Skeletal muscle cell (primary cell): Measurements from ENCODE around the gene MARCKS.

Experiments used
- DNase-seq: peaks from one replicate; pipeline ENCODE4 v3.0.0-alpha.2; 2010; ENCODE audit warnings: low read depth
- H3K4me3 ChIP-seq: 2 replicates; pipeline ENCODE4 v1.5.1; 2011; ENCODE audit warnings: low read depth, mild to moderate bottlenecking, control low read depth, low read length, moderate library complexity

MARCKS gene

GRCh38 chr6:113856625-113857555 is at the start of gene MARCKS:
TSS of gene MARCKS (plus strand) at chr6:113857345. CDS start at chr6:113857746, 401 bp downstream.
- H3K4me3 ChIP-seq = peak within 1 kb of the TSS; percentile 100
- DNase-seq = peak; percentile 83

GRCh38 chr6:113809826-113810225 is 47.3 kb upstream of the MARCKS start:
- no peak overlapping the region for H3K4me3 ChIP-seq
- DNase-seq = no peak

- peak; percentile 53 for DNase-seq
- H3K4me3 ChIP-seq = no peak overlapping the region
These were observed 44.0 kb upstream of the MARCKS start for GRCh38 chr6:113813142-113813541.

GRCh38 chr6:113818578-113818977 is 38.6 kb upstream of the MARCKS start:
- no peak for DNase-seq
- no peak overlapping the region for H3K4me3 ChIP-seq

- H3K4me3 ChIP-seq = no peak overlapping the region
- DNase-seq = no peak
These were observed 37.8 kb upstream of the MARCKS start for GRCh38 chr6:113819169-113819830.

GRCh38 chr6:113820761-113821160 is 36.4 kb upstream of the MARCKS start:
- DNase-seq = no peak
- no peak overlapping the region for H3K4me3 ChIP-seq

GRCh38 chr6:113821445-113821844 is 35.7 kb upstream of the MARCKS start:
- H3K4me3 ChIP-seq = no peak overlapping the region
- no peak for DNase-seq

GRCh38 chr6:113823916-113824315 is 33.2 kb upstream of the MARCKS start:
- no peak overlapping the region for H3K4me3 ChIP-seq
- no peak for DNase-seq

- DNase-seq = no peak
- H3K4me3 ChIP-seq = no peak overlapping the region
These were observed 32.7 kb upstream of the MARCKS start for GRCh38 chr6:113824411-113824810.

GRCh38 chr6:113824866-113825265 is 32.3 kb upstream of the MARCKS start:
- no peak for DNase-seq
- no peak overlapping the region for H3K4me3 ChIP-seq

GRCh38 chr6:113825781-113826180 is 31.4 kb upstream of the MARCKS start:
- DNase-seq = peak; percentile 68
- no peak overlapping the region for H3K4me3 ChIP-seq

GRCh38 chr6:113828984-113829695 is 28.0 kb upstream of the MARCKS start:
- no peak for DNase-seq
- no peak overlapping the region for H3K4me3 ChIP-seq

GRCh38 chr6:113829696-113830045 is 27.5 kb upstream of the MARCKS start:
- no peak for DNase-seq
- H3K4me3 ChIP-seq = no peak overlapping the region

- H3K4me3 ChIP-seq = no peak overlapping the region
- no peak for DNase-seq
These were observed 27.0 kb upstream of the MARCKS start for GRCh38 chr6:113830140-113830539.

GRCh38 chr6:113833537-113833936 is 23.6 kb upstream of the MARCKS start:
- peak; percentile 79 for DNase-seq
- H3K4me3 ChIP-seq = no peak overlapping the region

- no peak for DNase-seq
- no peak overlapping the region for H3K4me3 ChIP-seq
These were observed 20.0 kb upstream of the MARCKS start for GRCh38 chr6:113837170-113837569.

GRCh38 chr6:113842165-113842564 is 15.0 kb upstream of the MARCKS start:
- no peak for DNase-seq
- no peak overlapping the region for H3K4me3 ChIP-seq

GRCh38 chr6:113843500-113844073 is 13.6 kb upstream of the MARCKS start:
- no peak for DNase-seq
- H3K4me3 ChIP-seq = no peak overlapping the region

- DNase-seq = no peak
- H3K4me3 ChIP-seq = no peak overlapping the region
These were observed 10.6 kb upstream of the MARCKS start for GRCh38 chr6:113846577-113846976.

GRCh38 chr6:113847447-113847846 is 9.7 kb upstream of the MARCKS start:
- no peak for DNase-seq
- no peak overlapping the region for H3K4me3 ChIP-seq
